Skeletal muscle cell (primary cell): Measurements from ENCODE around the gene SAMD4B.
"Not testable (repeated sequence)": the region's sequence is repeated elsewhere in the genome, so short reads cannot be mapped to it uniquely, and the experiment has no call there.

Experiments used
- DNase-seq: peaks from one replicate; pipeline ENCODE4 v3.0.0-alpha.2; 2010; ENCODE audit warnings: low read depth
- H3K4me3 ChIP-seq: 2 replicates; pipeline ENCODE4 v1.5.1; 2011; ENCODE audit warnings: low read depth, mild to moderate bottlenecking, control low read depth, low read length, moderate library complexity

The SAMD4B gene

GRCh38 chr19:39328046-39328705, 14.0 kb upstream of the SAMD4B start:
- no peak overlapping the region for H3K4me3 ChIP-seq
- no peak for DNase-seq

- DNase-seq, result no peak
- no peak overlapping the region for H3K4me3 ChIP-seq
Observed at GRCh38 chr19:39329948-39330347, 12.3 kb upstream of the SAMD4B start.

DNA sequence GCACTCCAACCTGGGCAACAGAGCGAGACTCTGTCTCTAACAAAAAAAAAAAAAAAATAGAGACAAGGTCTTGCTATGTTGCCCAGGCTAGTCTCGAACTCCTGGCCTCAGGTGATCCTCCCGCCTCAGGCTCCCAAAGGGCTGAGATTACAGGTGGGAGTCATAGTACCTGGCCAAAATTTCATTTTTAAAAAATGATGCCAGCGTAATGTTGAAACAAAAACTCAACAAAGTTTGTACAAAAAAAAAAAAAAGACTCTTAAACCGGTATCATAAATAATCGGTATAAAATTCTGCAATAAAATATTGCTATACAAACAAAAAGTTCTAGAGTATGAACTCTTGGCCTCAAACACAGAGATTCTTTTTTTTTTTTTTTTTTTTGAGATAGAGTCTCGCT, 9.9 kb upstream of the SAMD4B start:
- no peak overlapping the region for H3K4me3 ChIP-seq
- no peak for DNase-seq

GRCh38 chr19:39332738-39333137, 9.5 kb upstream of the SAMD4B start:
- not testable (repeated sequence) for H3K4me3 ChIP-seq

DNA sequence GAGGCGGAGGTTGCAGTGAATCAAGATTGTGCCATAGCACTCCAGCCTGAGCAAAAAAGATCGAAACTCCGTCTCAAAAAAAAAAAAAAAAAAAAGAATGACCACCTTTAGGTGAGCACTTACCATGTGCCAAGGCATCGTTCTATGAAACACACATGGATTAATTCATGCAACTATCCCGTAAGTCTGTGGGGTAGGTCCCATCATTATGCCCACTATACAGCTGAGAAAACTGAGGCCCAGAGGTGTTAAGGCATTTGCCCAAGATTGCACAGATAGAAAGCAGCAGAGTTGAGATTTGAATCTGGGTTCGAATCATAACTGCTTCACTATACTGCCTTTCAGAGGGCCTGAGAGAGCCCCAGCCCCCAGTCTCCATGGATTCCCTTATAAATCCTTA, 8.7 kb upstream of the SAMD4B start:
- no peak for DNase-seq
- H3K4me3 ChIP-seq, result no peak overlapping the region

More at GRCh38 chr19:39332738-39333137, 9.5 kb upstream of the SAMD4B start:
- DNase-seq, result not testable (repeated sequence)

DNA sequence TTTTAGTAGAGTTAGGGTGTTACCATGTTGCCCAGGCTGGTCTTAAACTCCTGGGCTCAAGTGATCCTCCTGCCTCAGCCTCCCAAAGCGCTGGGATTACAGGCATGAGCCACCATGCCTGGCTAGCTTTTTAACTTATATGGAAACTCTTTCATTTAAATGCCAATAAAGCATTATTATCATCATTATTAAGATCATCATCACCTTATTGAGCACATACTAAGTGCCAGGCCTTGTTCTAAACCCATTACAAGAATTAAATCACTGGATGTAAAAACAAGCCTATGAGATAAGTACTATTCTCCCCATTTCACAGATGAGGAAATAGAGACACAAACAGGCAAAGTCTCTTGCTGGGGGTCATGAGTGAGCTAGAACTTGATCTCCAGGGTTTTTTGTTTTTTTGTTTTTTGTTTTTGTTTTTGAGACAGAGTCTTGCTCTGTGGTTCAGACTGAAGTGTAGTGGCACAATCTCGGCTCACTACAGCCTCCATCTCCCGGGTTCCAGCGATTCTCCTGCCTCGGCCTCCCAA, 7.7 kb upstream of the SAMD4B start:
- no peak for DNase-seq
- H3K4me3 ChIP-seq, result no peak overlapping the region

DNA sequence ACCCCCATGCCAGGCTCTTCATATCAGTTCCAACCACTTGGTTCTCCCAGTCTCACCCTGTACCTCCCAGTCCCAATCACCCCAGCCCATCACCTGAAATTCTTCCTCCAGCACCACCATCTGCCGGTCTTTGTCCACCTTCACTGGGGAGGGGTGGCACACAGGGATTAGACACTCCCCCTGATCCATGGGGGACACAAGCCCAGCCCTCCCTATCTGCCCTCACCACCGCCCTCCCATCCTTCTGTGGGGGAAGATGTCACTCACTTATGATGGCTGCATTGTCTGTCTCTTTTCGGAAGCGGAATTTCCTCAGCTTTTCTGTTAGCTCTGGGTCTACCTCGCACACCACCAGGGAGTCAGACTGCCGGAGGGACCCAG, 7.1 kb upstream of the SAMD4B start:
- no peak for DNase-seq
- no peak overlapping the region for H3K4me3 ChIP-seq

DNA sequence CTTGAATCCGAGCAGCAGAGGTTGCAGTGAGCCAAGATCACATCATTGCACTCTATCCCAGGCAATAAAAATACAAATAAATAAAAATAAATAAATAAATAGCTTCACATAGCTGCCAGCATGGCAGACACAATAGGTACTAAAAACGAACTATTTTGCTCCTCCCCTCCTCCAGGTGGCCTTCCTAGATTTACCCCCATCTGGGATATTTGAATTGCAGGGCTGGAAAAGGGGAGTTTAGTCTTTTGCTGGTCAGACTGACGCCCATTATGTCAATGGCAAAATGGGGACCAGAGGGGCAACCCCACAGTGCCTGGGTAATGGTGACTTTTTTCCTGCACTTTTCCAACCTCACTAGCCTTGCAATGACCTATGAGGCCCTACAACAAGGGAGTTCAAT, 5.7 kb upstream of the SAMD4B start:
- no peak for DNase-seq
- H3K4me3 ChIP-seq, result no peak overlapping the region

DNA sequence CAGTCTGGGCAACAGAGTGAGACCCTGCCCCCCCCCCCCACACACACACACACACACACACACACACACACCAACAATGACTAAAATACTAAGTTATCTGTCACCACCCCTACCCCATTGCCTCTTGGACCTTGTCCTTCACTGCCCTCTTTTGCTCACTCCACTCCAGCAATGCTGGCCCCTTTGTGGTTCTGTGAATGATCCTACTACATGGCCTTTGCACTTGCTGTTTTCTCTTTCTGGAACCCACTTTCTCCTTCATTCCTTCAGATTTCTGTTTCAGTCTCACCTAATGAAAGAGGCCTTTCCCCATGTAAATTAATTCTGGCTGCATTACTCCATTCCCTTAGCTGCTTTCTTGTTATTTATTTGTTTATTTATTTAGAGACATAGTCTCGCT, 2.5 kb upstream of the SAMD4B start:
- no peak for DNase-seq
- no peak overlapping the region for H3K4me3 ChIP-seq

- H3K4me3 ChIP-seq, DNase-seq: not testable (repeated sequence)
Observed at GRCh38 chr19:39340156-39340555, 2.1 kb upstream of the SAMD4B start.

DNA sequence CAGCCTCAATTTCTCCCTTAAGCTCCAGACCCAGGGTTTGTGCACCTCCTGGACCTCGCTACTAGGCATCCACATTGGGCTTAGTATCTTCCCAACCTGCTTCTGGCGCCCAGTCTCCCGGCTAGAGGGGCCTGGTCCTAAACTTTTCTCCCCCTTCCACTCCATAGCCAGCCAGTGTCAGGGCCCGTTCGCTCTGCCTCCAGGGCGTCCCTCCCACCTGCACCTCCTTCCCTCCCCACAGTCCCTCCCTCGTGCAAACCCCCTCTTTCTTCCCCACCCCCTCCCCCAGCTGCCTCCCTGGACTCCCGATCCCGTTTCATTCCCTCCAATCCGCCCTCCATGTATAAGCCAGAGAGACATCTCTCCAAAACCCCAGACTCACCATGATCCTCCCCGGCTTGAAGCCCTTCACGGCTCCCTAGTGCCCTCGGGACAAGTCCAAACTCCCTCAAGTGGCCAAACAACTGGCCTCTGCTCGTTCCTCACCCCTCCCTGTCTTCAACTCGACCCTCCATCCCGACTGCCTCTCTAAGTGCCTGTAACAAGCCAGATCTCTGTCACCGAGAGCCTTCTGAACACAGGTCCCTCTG, 997 bp upstream of the SAMD4B start:
- no peak for DNase-seq
- H3K4me3 ChIP-seq, result peak overlapping the region; percentile 69

- DNase-seq, result no peak
- peak overlapping the region; percentile 96 for H3K4me3 ChIP-seq
Observed at GRCh38 chr19:39342647-39343305, 555 bp downstream of the SAMD4B start.

DNA sequence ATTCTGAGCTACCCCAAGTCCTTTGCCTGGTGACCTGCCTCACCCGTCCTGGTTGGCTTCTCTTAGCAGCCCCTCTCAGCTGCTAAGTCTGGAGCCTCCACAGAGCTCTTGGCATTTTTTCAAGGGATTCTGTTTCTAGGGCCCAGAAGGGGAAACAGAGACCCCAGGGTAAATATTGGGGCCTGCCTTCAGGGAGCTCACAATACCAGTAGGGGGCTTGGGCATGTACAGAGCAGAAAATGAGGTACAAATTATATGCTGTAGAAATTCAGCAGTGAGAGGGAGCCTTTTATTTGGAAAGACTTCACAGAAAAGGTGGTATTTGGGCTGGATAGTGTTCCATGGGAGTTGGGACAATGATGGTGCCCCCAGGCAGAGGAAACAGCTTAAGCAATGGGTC, 3.7 kb downstream of the SAMD4B start:
- H3K4me3 ChIP-seq, result no peak overlapping the region

GRCh38 chr19:39347332-39348164, 5.3 kb downstream of the SAMD4B start:
- DNase-seq, result no peak

More for the DNA sequence above, 3.7 kb downstream of the SAMD4B start:
- no peak for DNase-seq

DNA sequence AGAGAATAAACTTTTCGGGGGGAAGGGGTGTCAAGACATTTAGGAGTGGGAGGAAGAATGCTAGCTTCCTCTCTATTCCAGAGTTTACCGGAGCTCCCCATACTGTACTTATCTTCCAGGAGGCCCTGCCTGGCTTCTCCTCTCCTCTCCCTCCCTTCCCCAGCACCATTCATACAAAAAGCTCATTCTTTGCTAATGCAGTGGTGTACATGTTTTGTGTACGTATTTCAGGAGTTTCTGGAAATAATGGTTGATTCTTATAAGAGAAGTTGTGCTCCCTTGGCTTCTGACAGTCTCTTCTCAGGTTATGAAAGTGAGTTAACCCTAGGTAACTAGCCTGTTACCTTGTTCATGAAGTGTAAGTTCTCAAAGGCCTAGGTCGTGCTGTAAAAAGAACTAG, 7.1 kb downstream of the SAMD4B start:
- no peak for DNase-seq
- H3K4me3 ChIP-seq, result no peak overlapping the region

More at GRCh38 chr19:39347332-39348164, 5.3 kb downstream of the SAMD4B start:
- H3K4me3 ChIP-seq, result no peak overlapping the region

GRCh38 chr19:39350156-39350555, 7.9 kb downstream of the SAMD4B start:
- no peak for DNase-seq
- H3K4me3 ChIP-seq, result no peak overlapping the region

DNA sequence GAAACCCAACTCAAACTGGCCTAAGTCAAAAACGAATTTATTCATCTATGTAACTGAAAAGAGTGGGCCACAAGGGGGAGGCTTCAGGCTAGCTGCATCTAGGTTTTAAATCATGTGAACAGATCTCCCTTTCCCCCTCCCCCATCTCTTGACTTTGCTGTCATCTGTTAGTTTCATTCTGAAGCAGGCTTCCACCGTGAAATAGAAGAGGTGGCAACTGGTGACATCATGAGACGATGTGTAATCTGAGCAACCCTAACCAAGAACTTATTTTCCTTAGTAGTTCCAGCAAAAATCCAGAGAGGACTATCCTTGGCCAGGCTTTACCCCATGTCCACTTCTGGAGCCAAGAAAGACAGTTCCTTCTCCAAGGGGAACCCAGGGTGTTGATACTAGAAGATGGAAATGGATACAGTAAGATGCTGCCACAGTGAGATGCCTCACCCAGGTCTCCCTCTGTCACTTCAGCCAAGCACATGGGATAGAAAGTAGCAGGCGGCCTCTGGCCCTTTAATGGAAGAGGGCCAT, 9.4 kb downstream of the SAMD4B start:
- no peak for DNase-seq

GRCh38 chr19:39352381-39353255, 10.4 kb downstream of the SAMD4B start:
- DNase-seq, result no peak
- H3K4me3 ChIP-seq, result no peak overlapping the region

More for the DNA sequence above, 9.4 kb downstream of the SAMD4B start:
- H3K4me3 ChIP-seq, result no peak overlapping the region

DNA sequence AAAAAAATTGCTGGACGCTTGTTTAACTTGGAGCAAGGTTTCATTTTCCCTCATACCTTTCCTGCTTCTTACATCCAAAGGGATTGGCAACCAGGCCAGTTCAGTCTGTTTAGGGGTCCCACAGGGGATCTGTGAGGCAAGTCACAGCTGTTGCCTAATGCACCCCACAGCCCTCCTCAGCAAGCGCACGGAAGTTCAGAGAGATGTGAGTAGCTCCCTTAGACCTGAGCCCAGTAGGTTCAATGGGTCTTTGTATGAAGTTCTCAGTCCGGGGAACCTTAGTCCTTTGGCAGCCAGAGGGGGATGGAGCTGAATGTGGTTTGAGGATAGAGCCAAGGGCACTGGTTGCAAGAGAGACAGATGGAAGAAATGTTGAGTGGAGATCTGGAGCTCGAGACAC, 13.0 kb downstream of the SAMD4B start:
- DNase-seq, result no peak
- H3K4me3 ChIP-seq, result no peak overlapping the region
